Sigmoid colon (tissue), 7 donors: Measurements from ENCODE around the gene NRG3. TPM values are rescaled to one million over a fixed set of nuclear protein-coding genes. Genes with fewer than 3 reads are reported as not detected.

ENCODE experiments used
- DNase-seq: peaks from one replicate; pipeline ENCODE4 v3.0.0-alpha.2; 2019
- H3K27ac ChIP-seq, 4 donors: fragments of 200-600 bp; sonication (generic); one replicate each; pipeline ENCODE4 v1.5.1; 2016 to 2019; ENCODE audit warnings: mild to moderate bottlenecking in 1 of 4
- H3K27me3 ChIP-seq, 3 donors: fragments of 200-600 bp; sonication (generic); one replicate each; pipeline ENCODE4 v1.5.1; 2019; ENCODE audit warnings: mild to moderate bottlenecking in 1 of 3
- H3K36me3 ChIP-seq, 4 donors: fragments of 200-600 bp; sonication (generic); one replicate each; pipeline ENCODE4 v1.5.1; 2016 to 2019
- H3K4me1 ChIP-seq, 4 donors: fragments of 200-600 bp; sonication (generic); one replicate each; pipeline ENCODE4 v1.5.1; 2017 to 2019
- H3K4me3 ChIP-seq, 4 donors: fragments of 200-600 bp; sonication (generic); one replicate each; pipeline ENCODE4 v1.5.1; 2017 to 2019; ENCODE audit warnings: mild to moderate bottlenecking in 2 of 4, moderate library complexity in 1 of 4
- H3K9me3 ChIP-seq, 4 donors: fragments of 200-600 bp in 3 of 4; sonication (generic) in 3 of 4; one replicate each; pipeline versions ENCODE4 v1.5.1 to v1.6.1; 2013 to 2019
- CTCF ChIP-seq, 4 experiments: fragments of 450-650 bp in 3 of 4; fragments of 200-600 bp in 1 of 4; IDR thresholded peaks; one replicate each; pipeline ENCODE4 v1.5.1; 2016 to 2019; ENCODE audit warnings: antibody characterized with exemption in 4 of 4, mild to moderate bottlenecking in 3 of 4, moderate library complexity in 2 of 4
- EP300 ChIP-seq, 4 donors: sonication (generic); formaldehyde crosslinking; IDR thresholded peaks; one replicate each; pipeline ENCODE4 v1.6.1; 2017; ENCODE audit warnings: antibody characterized with exemption in 4 of 4
- POLR2A ChIP-seq, 2 donors: fragments of 450-650 bp; IDR thresholded peaks; one replicate each; pipeline ENCODE4 v1.6.1; 2016; ENCODE audit warnings: antibody characterized with exemption in 2 of 2, mild to moderate bottlenecking in 2 of 2, moderate library complexity in 2 of 2
- POLR2AphosphoS5 ChIP-seq, 4 donors: sonication (generic); formaldehyde crosslinking; IDR thresholded peaks; one replicate each; pipeline ENCODE4 v1.6.1; 2017; ENCODE audit warnings: antibody characterized with exemption in 4 of 4
- WGBS, 2 donors: extraction: QIAGEN DNeasy Blood & Tissue Kit; methylation state at CpG; one replicate each; pipeline ENCODE4 v1.1.7; 2013; 5-methylcytosine and 5-hydroxymethylcytosine counted together
- intact Hi-C: fragments of 100-400 bp; cut with DNase I; formaldehyde crosslinking; loops from one replicate; pipeline ENCODE4 v1.15.1; 2023
- polyA plus RNA-seq, 3 donors: library from polyadenylated mRNA; stranded (reverse); fragments of 200-250 nt; gene quantifications; one replicate each; pipeline ENCODE4 v1.2.3, GENCODE V29; 2013
- total RNA-seq, 4 donors: library from RNA; depleted of rRNA; stranded (reverse); fragments of >200 nt; gene quantifications; one replicate each; pipeline ENCODE4 v1.1.0, GENCODE V29; 2016
- donor health status: healthy with polysubstance abuse.
- donor health status: Bipolar disorder and iron deficiency.
- donor health status: healthy.

The NRG3 gene
- total and polyA plus RNA-seq, 7 donors: 0.17 to 2.2 (median 0.82) TPM; not detected in 2

GRCh38 chr10:82721831-82722230, 846.8 kb downstream of the NRG3 start:
- no peak for DNase-seq
- no peaks in the 10 kb centered on the region for H3K9me3 ChIP-seq
- 54 to 72% methylated on average over 1 of the region's 1 CpG for WGBS, 2 donors
- H3K4me1 ChIP-seq: no peaks in the 10 kb centered on the region
- TF ChIP-seq POLR2A (IDR thresholded peaks at IDR 0.05): no peak
- no peak for TF ChIP-seq CTCF (IDR thresholded peaks at IDR 0.05)
- H3K27me3 ChIP-seq: no peaks in the 10 kb centered on the region
- intact Hi-C loops: no loop called here
- H3K4me3 ChIP-seq: no peak overlapping the region
- no peaks in the 10 kb centered on the region for H3K36me3 ChIP-seq
- no peak overlapping the region for H3K27ac ChIP-seq

GRCh38 chr10:82722273-82722672, 847.3 kb downstream of the NRG3 start:
- no peaks in the 10 kb centered on the region for H3K36me3 ChIP-seq
- H3K4me3 ChIP-seq: no peak overlapping the region
- H3K27ac ChIP-seq: no peak overlapping the region
- no peaks in the 10 kb centered on the region for H3K27me3 ChIP-seq
- 96 to 97% methylated on average over 2 of the region's 2 CpGs for WGBS, 2 donors
- H3K4me1 ChIP-seq: no peaks in the 10 kb centered on the region
- no peaks in the 10 kb centered on the region for H3K9me3 ChIP-seq
- TF ChIP-seq EP300 (IDR thresholded peaks at IDR 0.05) (no peak), POLR2AphosphoS5 (IDR thresholded peaks at IDR 0.05) (no peak), CTCF (IDR thresholded peaks at IDR 0.05) (no peak), POLR2A (IDR thresholded peaks at IDR 0.05) (no peak)
- intact Hi-C loops: no loop called here
- DNase-seq: no peak

- no peak for DNase-seq
- Histone ChIP-seq H3K27ac (no peak overlapping the region), H3K4me3 (no peak overlapping the region), H3K9me3 (no peaks in the 10 kb centered on the region), H3K36me3 (no peaks in the 10 kb centered on the region), H3K27me3 (no peaks in the 10 kb centered on the region), H3K4me1 (peaks cover 0 to 3% (median 0%) of the 10 kb centered on the region in 4 donors)
- TF ChIP-seq CTCF (IDR thresholded peaks at IDR 0.05): no peak
- no peak for TF ChIP-seq EP300 (IDR thresholded peaks at IDR 0.05)
- WGBS, 2 donors: 3 to 38% methylated on average over 1 of the region's 1 CpG
- intact Hi-C loops: no loop called here
Observed at GRCh38 chr10:82736305-82736704, 861.3 kb downstream of the NRG3 start.

GRCh38 chr10:82737549-82737948, 862.6 kb downstream of the NRG3 start:
- no peak for TF ChIP-seq POLR2A (IDR thresholded peaks at IDR 0.05)
- TF ChIP-seq CTCF (IDR thresholded peaks at IDR 0.05): no peak
- no peak for TF ChIP-seq POLR2AphosphoS5 (IDR thresholded peaks at IDR 0.05)
- TF ChIP-seq EP300 (IDR thresholded peaks at IDR 0.05): no peak
- H3K4me3 ChIP-seq: no peak overlapping the region
- WGBS, 2 donors: 67 to 70% methylated on average over 11 of the region's 11 CpGs
- no peak overlapping the region for H3K27ac ChIP-seq
- no peaks in the 10 kb centered on the region for H3K9me3 ChIP-seq
- intact Hi-C loops: no loop called here
- no peak for DNase-seq
- peaks cover 0 to 3% (median 0%) of the 10 kb centered on the region in 4 donors for H3K4me1 ChIP-seq
- H3K27me3 ChIP-seq: no peaks in the 10 kb centered on the region
- H3K36me3 ChIP-seq: no peaks in the 10 kb centered on the region

- Histone ChIP-seq H3K9me3 (no peaks in the 10 kb centered on the region), H3K4me3 (no peak overlapping the region), H3K27ac (no peak overlapping the region), H3K4me1 (no peaks in the 10 kb centered on the region), H3K36me3 (no peaks in the 10 kb centered on the region), H3K27me3 (no peaks in the 10 kb centered on the region)
- intact Hi-C loops: no loop called here
- TF ChIP-seq EP300 (IDR thresholded peaks at IDR 0.05) (no peak), CTCF (IDR thresholded peaks at IDR 0.05) (no peak), POLR2AphosphoS5 (IDR thresholded peaks at IDR 0.05) (no peak), POLR2A (IDR thresholded peaks at IDR 0.05) (no peak)
- DNase-seq: no peak
- WGBS, 2 donors: 76 to 86% methylated on average over 8 of the region's 8 CpGs
Observed at GRCh38 chr10:82738592-82738991, 863.6 kb downstream of the NRG3 start.
